GM18505 (cell line): ENCODE results near the gene TSSC4.
A peak's percentile ranks its signal among the peaks of the same experiment; 100 is the strongest.

ENCODE experiments used
- ATAC-seq: cut with Tn5 transposase; IDR thresholded peaks from one replicate; pipeline ENCODE4 v1.9.1; 2021; ENCODE audit not compliant: unreplicated experiment
- POLR2A ChIP-seq: IDR thresholded peaks from 4 replicates; pipeline ENCODE4 v1.6.1; 2011; ENCODE audit warnings: borderline replicate concordance; ENCODE audit not compliant: insufficient read depth, insufficient read length; ENCODE audit errors: extremely low read depth

Gene TSSC4

GRCh38 chr11:2365571-2366210 is 34.9 kb upstream of the TSSC4 start:
- no peak for TF ChIP-seq POLR2A
- no peak for ATAC-seq

GRCh38 chr11:2366276-2366675 is 34.3 kb upstream of the TSSC4 start:
- ATAC-seq = no peak
- no peak for TF ChIP-seq POLR2A

GRCh38 chr11:2366733-2367132 is 33.8 kb upstream of the TSSC4 start:
- no peak for TF ChIP-seq POLR2A
- no peak for ATAC-seq

DNA sequence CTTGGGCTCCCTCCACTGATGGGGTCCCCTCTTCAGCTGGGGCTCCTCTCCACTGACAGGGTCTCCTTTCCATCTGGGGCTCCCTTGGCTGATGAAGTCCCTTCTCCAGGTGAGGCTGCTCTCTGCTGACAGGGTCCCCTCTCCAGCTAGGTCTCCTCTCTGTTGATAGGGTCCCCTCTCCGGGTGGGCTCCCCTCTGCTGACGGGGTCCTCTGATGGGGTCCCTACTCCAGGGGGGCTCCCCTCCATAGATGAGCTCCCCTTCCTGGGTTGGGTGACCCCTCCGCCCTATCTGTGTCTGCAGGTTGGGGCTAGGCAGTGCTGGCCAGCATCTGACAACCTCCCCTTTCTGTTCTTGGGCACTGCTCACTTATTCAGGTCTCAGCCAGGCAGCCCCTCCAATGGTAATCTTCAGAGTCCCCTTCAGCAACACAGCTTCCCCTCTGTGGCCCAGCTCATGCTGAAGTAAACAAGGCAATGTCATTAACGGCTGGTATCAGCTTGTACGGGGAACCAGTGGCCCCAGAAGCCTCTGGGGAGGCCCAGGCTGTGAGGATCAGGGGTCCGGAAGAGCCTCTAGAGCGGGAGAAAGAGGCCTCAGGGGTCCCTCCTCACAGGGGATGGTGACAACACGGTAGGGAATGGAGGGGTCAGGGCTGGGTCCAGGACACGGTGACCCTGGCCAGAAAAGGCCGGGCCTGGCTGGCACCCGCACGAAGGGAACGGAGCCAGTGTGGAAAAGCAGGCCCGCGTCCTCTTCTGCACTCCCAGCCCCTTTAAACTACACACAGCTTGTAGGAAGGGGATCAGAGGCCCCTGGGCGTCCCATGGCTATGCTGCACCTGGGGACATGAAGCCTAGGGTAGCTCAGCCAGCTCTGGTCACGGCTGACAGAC is 33.0 kb upstream of the TSSC4 start:
- no peak for ATAC-seq
- no peak for TF ChIP-seq POLR2A

- no peak for TF ChIP-seq POLR2A
- ATAC-seq = no peak
These were observed 32.2 kb upstream of the TSSC4 start for GRCh38 chr11:2368178-2368850.

DNA sequence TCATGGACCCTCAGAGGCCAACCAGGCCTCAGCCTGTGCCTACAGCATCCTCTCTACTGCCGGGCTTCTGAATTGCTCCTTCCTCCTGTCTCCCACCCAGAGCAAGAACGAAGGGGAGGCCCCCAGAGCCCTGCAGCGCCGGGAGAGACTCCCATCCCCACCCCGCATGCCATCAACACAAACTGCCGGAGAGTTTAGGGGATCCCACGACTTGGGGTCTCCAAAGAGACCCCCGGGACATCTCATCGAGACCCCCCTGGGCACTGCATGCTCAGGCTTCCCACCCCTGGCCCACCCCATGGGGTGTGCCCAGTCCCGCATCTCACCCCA is 31.7 kb upstream of the TSSC4 start:
- no peak for ATAC-seq
- TF ChIP-seq POLR2A = no peak

DNA sequence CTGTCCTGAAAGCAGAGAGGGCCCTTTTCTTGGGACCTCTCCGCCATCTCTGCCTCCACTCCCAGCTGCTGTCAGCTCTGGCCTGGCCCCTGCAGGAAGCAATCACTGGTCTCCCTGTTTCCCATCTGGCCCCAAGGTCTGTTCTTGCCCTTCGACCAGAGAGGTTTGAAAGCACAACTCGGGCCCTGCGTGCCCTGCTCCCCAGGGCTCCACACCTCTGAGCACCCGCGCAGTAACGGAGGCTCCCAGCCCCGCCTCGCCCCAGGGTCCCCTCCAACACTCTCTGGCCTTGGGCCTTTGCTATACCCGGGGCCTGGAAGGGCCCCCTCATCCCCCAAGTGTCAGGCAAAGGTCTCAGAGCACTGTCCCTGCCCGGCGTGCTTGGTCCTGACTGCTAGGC is 31.2 kb upstream of the TSSC4 start:
- ATAC-seq = no peak
- TF ChIP-seq POLR2A = no peak

GRCh38 chr11:2369896-2370295 is 30.7 kb upstream of the TSSC4 start:
- no peak for ATAC-seq
- no peak for TF ChIP-seq POLR2A

GRCh38 chr11:2374456-2375201 is 25.9 kb upstream of the TSSC4 start:
- no peak for ATAC-seq
- TF ChIP-seq POLR2A = no peak

DNA sequence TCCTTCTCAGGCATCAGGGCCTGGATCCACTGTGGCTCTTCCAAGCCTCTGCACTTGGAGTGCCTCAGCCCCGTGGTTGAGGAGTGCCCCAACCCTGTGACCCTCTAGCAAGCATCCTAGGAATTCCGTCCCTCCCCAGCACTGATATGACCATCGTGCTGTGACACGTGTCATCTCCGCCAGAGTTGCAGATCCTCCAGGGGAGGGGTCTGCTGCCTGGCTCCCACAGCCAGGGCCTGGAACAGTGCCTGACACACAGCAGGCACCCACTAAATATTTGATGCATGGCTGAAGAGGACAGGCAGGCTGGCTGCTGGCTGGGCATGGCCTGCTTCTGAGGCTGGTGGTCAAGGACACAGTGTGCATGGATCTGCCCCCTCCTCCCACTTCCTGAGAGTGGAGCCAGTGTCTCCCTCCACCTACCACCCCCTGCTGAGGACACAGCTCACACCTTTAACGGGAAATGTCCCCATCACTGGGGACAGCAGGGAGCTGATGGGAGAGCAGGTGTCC is 25.2 kb upstream of the TSSC4 start:
- TF ChIP-seq POLR2A = no peak
- ATAC-seq = no peak

- TF ChIP-seq POLR2A = no peak
- no peak for ATAC-seq
These were observed 24.5 kb upstream of the TSSC4 start for GRCh38 chr11:2375964-2376551.

- ATAC-seq = peak; percentile 54
- peak; percentile 84 for TF ChIP-seq POLR2A
These were observed 23.6 kb upstream of the TSSC4 start, which contains the start of gene CD81 for GRCh38 chr11:2376751-2377451. TSS of gene CD81 (plus strand) at chr11:2377310. CDS start at chr11:2377550, 240 bp downstream.
